ENCODE results near the gene SOX3. TPM values are rescaled to one million over a fixed set of nuclear protein-coding genes. Genes with fewer than 3 reads are reported as not detected.

Gene SOX3
- total and polyA plus RNA-seq, 4 donors: not detected

Other genes with a start within 250 kb of the SOX3 start
- 1,000 to 10,000 TPM; 1,175 to 1,949 TPM for gene LINC00632, start 204.7 kb upstream of the SOX3 start, total RNA-seq
- gene LINC00632, start 204.7 kb upstream of the SOX3 start, polyA plus RNA-seq: 10 to 100 TPM; 12.9 to 18.8 TPM

Data from aorta (tissue), 4 donors.